Daoy (cell line): ENCODE results near the gene TSPAN1. TPM values are rescaled to one million over a fixed set of nuclear protein-coding genes. Genes with fewer than 3 reads are reported as not detected.

ENCODE experiments used
- DNase-seq: peaks from one replicate; pipeline ENCODE4 v3.0.0-alpha.2; 2015; ENCODE audit warnings: low read depth
- total RNA-seq: library from RNA; depleted of rRNA; stranded (reverse); fragments of >200 nt; shearing (Covaris generic); gene quantifications from 2 replicates; pipeline ENCODE4 v1.2.3, GENCODE V29; 2014

Gene TSPAN1
- total RNA-seq, 1 experiment from 2014 or later, result not detected

DNA sequence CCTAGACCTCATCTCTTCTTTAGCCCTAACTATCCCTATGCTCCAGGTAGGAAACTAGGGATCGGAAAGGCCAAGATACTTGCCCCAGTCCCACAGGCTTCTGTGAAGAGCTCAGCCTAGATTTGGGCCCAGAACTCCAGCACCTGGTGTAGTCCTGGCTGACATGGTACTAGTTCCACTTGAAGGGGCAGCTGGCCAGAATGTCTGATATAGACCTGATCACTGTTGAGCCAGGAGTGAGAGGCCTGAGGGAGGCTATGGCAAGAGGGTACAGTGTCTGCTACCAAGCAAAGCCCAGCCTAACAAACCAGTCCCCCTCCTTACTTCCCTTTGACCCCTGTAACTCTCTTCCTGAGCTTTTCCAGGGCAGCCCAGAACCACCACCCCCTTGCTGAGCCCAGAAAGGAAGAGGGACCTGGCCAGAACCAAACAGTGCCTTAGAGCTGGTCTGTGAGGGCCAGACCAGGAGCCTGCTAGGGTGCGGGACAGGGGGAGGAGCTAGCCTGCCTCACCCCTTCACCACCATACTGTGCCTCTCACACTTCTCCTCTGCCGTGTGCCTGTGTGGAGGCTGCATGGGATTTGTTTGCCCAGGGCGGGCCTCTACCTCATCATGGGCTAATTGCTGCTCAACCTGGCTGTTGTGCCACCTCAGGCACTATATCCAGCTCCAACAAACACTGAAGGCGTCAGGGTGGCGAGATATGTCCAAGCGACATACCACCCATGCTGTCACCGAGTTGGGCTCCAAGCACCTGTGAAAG is 12.4 kb downstream of the TSPAN1 start:
- no peak for DNase-seq

DNA sequence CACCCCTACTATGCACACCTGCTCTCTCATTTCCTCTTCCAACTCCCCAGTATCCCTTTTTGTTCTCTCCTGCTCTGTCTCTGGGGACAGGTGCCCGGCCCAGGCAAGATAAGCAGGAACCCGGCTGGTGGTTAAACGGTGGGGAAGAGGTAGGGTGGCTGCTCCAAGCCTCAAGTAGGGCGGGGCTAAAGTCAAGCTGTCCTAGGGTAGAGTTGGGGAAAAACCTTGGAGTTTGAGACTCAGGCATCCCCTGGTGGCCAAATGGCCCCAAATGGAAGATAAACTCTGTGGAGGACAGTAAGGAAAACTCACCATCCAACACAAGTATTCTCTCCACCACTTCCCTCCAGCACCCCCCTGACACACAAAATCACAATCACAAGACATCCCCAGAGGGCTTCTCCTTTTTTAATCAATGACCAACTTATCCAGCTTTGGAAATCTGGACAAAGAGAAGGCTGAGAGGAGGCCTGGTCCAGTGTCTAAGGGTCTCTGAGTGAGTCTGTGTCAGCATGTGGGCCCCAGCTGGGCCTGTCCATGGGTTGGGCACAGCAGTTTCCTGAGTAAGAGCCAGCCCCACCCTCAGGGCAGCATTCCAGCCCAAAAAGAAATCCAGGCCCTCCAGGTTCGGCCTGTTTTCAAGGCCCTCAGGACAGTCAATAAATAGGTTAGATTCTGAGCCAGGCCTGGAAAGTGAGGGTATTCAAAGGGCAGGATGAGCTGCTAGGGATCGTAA is 13.6 kb downstream of the TSPAN1 start:
- DNase-seq, result no peak

GRCh38 chr1:46190539-46190938 is 15.7 kb downstream of the TSPAN1 start:
- DNase-seq, result no peak

GRCh38 chr1:46191033-46191701 is 16.3 kb downstream of the TSPAN1 start:
- DNase-seq, result no peak

- DNase-seq, result no peak
Observed at GRCh38 chr1:46192171-46192570, 17.3 kb downstream of the TSPAN1 start.

GRCh38 chr1:46193285-46193684 is 18.4 kb downstream of the TSPAN1 start:
- no peak for DNase-seq

DNA sequence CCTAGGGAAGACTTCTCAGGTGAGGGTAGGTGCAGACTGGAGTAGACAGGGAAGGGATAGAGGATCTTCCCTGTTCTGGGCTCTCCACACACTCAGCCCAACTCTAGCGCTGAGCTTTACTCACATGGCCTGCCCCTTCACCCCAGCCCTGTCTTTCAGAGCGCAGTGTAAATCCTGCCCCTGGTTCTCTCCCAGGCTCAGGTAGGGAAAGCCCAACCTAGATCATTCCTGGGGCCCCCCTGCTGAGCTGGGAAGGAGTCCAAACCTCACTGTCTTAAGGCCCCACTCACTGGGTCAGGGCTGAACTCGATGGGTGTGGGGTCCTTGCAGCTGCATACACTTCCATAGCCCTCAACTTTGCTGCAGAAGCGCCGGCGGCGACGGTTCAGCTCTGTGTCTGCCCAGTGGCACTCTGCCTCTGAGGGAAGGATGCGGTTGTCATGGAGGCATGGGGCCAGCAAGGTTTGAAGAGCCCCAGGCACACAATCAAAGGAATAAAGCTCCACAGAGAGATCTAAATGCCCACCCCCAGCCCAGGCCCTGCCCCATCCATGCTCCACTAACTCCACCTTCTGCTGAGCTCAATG is 19.2 kb downstream of the TSPAN1 start:
- DNase-seq, result no peak

DNA sequence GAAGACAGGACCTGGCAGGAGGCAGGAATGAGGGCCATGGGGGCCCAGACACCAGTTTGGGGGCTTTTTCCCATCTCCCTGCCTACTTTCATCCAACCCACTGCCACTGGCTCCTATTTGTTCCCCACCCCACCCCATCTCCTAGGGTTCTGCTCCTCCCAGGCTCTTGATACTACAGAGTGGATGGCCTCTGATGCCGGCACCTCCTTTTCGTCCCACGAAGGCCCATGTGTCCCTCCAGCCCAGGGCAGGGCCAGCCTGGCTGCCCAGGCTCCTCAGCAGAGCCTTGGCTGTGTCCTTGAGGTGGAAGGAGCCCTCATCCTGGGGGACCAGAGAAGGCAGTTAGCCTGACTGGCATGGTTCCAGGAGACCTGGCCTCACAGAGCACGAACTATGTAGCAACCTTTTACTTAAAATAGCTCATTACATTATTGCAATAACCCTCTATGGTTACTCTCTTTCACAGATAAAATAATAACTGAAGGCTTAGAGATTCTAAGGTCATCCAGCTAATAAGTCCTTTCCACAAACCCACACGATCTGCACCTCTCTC is 19.8 kb downstream of the TSPAN1 start:
- no peak for DNase-seq

GRCh38 chr1:46196609-46197008 is 21.7 kb downstream of the TSPAN1 start:
- DNase-seq, result no peak

DNA sequence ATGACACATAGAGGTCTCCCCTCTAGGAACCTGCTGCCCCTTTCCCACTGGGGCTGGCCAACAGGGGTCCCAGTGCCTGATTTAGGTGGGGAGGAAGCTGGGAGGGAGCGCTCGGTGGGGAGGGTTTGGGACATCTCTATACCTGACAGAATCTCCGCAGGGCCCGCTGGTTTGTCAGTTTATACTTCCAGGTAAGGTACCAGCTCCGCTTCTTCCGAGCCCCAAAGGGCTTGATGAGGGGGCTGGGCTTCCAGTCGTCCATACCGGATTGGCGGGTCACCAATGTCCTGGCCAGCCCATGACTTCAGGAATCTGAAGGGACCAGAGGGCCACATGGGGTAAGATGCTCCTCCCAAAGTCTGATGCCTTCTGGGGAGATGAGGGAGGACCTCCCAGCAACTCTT is 22.7 kb downstream of the TSPAN1 start:
- no peak for DNase-seq

DNA sequence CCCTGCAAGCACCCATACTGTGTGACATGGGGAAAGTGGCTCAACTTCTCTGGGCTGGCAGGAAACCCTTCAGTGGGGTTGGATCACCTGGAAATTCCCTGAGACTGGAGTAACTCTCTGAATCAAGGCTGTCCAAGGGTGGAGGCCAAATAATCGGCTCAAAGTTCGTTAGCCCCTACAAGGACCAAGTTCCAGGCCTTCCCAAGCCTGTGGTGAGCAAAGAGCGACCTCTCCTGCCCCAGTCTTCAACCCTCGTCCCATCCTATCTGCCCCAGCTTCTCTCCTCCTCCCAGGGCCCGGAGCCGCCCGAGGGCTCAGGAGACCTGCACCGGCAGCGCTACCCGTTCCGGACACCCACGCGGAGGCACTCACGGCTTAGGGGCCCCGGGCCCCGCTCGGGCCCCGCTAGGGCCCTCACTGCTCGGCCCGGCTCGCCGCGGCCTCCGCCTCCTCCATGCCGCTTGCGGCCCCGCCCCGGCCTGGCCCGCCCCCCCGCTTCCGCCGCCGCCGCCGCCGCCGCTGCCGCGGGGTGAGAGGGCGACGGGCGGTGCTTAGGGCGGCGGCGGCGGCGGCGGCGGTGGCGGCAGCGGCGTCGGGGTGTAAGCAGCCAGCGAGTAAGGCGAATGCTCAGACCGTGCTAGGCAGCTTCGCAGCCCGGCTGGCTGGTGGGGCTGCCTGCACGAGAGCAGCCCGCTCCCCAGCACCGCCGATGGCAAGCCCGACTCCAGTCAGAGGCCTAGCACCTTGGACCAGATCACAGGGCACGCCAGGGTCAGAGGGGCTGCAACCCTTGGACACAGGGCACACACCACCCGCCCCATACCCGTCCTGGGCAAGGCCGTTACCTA is 23.3 kb downstream of the TSPAN1 start, which contains the start of gene POMGNT1:
Gene POMGNT1, minus strand, starts transcription at position 471 of the 848 bp plus-strand sequence. CDS start 613 bp downstream, outside the sequence.
- DNase-seq, result peak; percentile 89

- DNase-seq, result no peak
Observed at GRCh38 chr1:46199233-46199749, 24.4 kb downstream of the TSPAN1 start.

- DNase-seq, result no peak
Observed at GRCh38 chr1:46203738-46204405, 29.0 kb downstream of the TSPAN1 start.

- no peak for DNase-seq
Observed at GRCh38 chr1:46204406-46204742, 29.5 kb downstream of the TSPAN1 start.

DNA sequence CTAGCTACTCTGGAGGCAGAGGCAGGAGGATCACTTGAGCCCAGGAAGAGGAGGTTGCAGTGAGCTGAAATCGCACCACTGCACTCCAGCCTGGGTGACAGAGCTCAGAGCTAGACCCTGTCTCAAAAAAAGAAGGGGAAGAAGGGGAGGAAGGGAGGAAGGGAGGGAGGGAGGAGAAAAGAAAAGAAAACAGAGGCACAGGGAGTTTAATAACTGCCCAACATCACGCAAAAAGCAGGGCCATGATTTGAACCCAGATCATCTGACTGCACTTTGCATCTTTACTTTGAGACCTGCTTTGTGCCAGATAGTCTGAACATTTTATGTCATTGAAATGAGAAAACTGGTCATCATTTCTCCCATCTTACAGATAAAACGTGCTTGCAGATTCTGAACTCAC is 30.3 kb downstream of the TSPAN1 start:
- no peak for DNase-seq

DNA sequence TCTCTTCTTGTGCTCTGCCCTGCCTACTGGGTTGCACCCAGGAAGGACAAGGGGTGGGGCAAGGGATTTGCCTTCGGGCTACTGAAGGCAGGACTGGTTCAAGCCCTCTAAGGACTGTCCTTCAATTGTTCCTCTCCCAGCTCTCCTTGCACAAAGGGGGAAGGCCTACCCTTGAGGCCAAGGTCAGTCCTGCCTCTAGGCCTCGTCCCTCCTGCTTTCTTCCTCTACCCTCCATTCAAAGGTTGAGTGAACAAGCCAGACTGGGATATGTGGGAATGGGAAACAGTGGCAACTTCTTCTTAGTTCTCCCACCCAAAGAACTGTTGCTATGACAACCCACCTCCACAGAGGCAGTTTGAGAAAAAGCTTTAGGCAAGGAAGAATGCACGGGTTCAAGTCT is 30.9 kb downstream of the TSPAN1 start:
- no peak for DNase-seq

GRCh38 chr1:46206399-46206798 is 31.5 kb downstream of the TSPAN1 start:
- no peak for DNase-seq

- no peak for DNase-seq
Observed at GRCh38 chr1:46210561-46210960, 35.7 kb downstream of the TSPAN1 start.

DNA sequence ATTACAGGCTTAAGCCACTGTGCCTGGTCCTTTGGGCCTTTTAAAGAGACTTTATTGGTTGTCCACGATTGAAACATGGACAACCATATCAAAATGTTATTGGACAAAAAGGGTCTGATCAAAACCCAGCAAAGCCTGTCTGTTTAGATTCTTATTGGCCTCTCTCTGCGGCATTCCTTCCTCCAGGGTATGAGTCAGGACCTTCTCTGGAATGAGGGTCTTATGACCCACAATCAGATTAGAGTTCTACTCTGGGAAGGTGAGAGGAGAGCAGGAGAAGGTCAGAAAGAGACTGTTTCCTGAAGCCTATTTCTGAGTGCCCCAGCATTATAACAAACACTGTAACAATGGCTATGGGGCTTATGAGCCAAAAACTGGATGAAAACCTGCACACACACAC is 36.2 kb downstream of the TSPAN1 start:
- DNase-seq, result no peak

GRCh38 chr1:46215504-46215903 is 40.6 kb downstream of the TSPAN1 start:
- DNase-seq, result no peak
